Tibial artery (tissue), 4 donors: Measurements from ENCODE around the gene SSRP1.

Source experiments
- DNase-seq, 2 donors: peaks; one replicate each; pipeline ENCODE4 v3.0.0-alpha.2; 2019
- H3K27ac ChIP-seq, 2 donors: fragments of 200-600 bp; sonication (generic) in 1 of 2; 1 replicate in 1 of 2; 2 replicates in 1 of 2; pipeline ENCODE4 v1.5.1; 2018 to 2019; ENCODE audit warnings: mild to moderate bottlenecking in 1 of 2
- H3K27me3 ChIP-seq, 2 donors: fragments of 200-600 bp; sonication (generic) in 1 of 2; one replicate each; pipeline versions ENCODE4 v1.5.1 to v1.6.0; 2016 to 2019
- H3K36me3 ChIP-seq, 3 donors: fragments of 200-600 bp; sonication (generic) in 2 of 3; one replicate each; pipeline ENCODE4 v1.5.1; 2016 to 2019; ENCODE audit warnings: mild to moderate bottlenecking in 2 of 3
- H3K4me1 ChIP-seq, 4 donors: fragments of 200-600 bp; sonication (generic) in 2 of 4; 1 replicate in 3 of 4; 2 replicates in 1 of 4; pipeline ENCODE4 v1.5.1; 2016 to 2019
- H3K4me3 ChIP-seq, 2 donors: fragments of 200-600 bp; sonication (generic) in 1 of 2; 1 replicate in 1 of 2; 2 replicates in 1 of 2; pipeline ENCODE4 v1.5.1; 2018 to 2019; ENCODE audit warnings: mild to moderate bottlenecking in 2 of 2
- H3K9me3 ChIP-seq, 3 donors: fragments of 200-600 bp; sonication (generic) in 1 of 3; one replicate each; pipeline ENCODE4 v1.5.1; 2016 to 2019
- intact Hi-C: fragments of 100-400 bp; cut with DNase I; formaldehyde crosslinking; loops from one replicate; pipeline ENCODE4 v1.15.0; 2023; ENCODE audit warnings: low total_unique reads
- TF ChIP-seq, protein P1 (sequence below), 2 experiments: fragments of 200-600 bp in 1 of 2; fragments of 450-650 bp in 1 of 2; IDR thresholded peaks; one replicate each; pipeline ENCODE4 v1.5.1; 2017 to 2019; ENCODE audit warnings: antibody characterized with exemption in 2 of 2, mild to moderate bottlenecking in 1 of 2, moderate library complexity in 1 of 2

SSRP1 gene, protein sequence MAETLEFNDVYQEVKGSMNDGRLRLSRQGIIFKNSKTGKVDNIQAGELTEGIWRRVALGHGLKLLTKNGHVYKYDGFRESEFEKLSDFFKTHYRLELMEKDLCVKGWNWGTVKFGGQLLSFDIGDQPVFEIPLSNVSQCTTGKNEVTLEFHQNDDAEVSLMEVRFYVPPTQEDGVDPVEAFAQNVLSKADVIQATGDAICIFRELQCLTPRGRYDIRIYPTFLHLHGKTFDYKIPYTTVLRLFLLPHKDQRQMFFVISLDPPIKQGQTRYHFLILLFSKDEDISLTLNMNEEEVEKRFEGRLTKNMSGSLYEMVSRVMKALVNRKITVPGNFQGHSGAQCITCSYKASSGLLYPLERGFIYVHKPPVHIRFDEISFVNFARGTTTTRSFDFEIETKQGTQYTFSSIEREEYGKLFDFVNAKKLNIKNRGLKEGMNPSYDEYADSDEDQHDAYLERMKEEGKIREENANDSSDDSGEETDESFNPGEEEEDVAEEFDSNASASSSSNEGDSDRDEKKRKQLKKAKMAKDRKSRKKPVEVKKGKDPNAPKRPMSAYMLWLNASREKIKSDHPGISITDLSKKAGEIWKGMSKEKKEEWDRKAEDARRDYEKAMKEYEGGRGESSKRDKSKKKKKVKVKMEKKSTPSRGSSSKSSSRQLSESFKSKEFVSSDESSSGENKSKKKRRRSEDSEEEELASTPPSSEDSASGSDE

DNA sequence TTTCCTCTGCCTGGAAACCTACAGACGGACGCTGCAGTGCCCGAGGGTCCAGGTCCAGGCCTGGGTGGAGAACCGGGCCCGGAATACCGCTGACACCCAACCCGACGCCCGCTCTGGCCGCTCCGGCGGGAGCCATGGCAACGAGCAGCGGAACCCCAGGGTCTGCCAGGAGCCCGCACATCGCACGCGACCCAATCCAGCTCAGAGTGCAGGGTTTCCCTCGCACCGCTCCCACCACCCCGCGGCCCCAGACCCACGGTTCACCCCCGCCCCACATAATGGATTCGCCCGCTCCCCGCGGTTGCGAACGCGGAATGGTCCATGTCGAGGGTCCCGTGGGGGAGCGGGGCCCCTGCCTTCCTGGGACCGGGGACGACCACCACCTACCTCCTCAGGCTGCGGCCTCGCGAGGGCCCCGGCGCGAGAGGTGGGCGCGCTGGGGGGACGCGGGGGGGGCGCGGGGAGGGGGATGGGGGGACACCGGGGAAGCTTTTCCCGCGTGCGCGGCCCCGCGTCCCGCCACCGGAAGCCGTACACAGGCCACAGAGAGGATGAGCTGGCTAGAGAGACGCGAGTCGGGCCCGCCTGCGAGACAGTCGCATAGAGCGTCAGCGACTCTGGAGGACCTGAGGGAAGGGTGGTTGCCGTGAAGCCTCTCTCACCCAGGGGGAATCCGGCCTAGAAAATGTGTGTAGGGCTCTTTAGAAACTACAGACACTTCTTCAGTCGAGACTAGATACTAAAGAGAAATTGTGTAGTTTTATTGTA, at the start of gene SSRP1:
Gene SSRP1, minus strand, starts transcription at position 550 of the 768 bp plus-strand sequence. CDS start 771 bp downstream, outside the sequence.
- intact Hi-C loops: loop anchor here (5.0 kb wide), 1 partner anchor 327 kb away; no protein-coding TSS in a partner anchor
- no peaks in the 10 kb centered on the region for H3K9me3 ChIP-seq
- peak within 1 kb of the TSS; percentile 83 to 95 for H3K4me3 ChIP-seq
- peak within 1 kb of the TSS; percentile 90 to 94 for H3K27ac ChIP-seq
- peak; percentile 88 to 92 for DNase-seq
- peaks cover 24 to 30% (median 27%) of the 10 kb centered on the region in 3 donors for H3K36me3 ChIP-seq
- H3K4me1 ChIP-seq: peaks cover 0 to 17% (median 16%) of the 10 kb centered on the region in 4 donors
- H3K27me3 ChIP-seq: peaks cover 0 to 16% of the 10 kb centered on the region in 2 donors
- TF ChIP-seq, protein P1, sequence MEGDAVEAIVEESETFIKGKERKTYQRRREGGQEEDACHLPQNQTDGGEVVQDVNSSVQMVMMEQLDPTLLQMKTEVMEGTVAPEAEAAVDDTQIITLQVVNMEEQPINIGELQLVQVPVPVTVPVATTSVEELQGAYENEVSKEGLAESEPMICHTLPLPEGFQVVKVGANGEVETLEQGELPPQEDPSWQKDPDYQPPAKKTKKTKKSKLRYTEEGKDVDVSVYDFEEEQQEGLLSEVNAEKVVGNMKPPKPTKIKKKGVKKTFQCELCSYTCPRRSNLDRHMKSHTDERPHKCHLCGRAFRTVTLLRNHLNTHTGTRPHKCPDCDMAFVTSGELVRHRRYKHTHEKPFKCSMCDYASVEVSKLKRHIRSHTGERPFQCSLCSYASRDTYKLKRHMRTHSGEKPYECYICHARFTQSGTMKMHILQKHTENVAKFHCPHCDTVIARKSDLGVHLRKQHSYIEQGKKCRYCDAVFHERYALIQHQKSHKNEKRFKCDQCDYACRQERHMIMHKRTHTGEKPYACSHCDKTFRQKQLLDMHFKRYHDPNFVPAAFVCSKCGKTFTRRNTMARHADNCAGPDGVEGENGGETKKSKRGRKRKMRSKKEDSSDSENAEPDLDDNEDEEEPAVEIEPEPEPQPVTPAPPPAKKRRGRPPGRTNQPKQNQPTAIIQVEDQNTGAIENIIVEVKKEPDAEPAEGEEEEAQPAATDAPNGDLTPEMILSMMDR (IDR thresholded peaks at IDR 0.05): no peak

DNA sequence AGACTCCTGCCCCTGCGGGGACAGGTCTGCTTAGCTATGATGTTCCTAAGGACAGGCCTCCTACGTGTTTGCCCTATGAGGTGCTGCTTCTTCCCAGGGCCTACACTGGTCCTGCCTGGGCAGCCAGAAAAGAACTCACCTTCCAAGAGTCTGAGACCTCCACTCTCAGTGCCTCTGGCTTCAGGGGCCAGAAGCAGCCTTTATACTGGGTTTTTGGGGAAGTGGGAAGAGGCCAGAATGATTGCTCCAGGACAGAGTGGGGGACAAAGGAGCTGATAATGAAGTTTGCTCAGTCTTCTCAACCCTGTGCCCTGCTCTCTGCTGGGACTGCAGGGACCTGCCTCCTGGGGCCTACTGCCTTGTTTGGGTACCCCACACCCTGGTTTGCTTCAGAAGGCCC, 45.3 kb upstream of the SSRP1 start, which contains the start of gene PRG3:
Gene PRG3, minus strand, starts transcription at position 176 of the 400 bp plus-strand sequence. CDS start 442 bp downstream, outside the sequence.
- H3K4me1 ChIP-seq: no peaks in the 10 kb centered on the region
- no peaks in the 10 kb centered on the region for H3K36me3 ChIP-seq
- H3K4me3 ChIP-seq: no peak within 1 kb of the TSS
- no peak for DNase-seq
- no peaks in the 10 kb centered on the region for H3K9me3 ChIP-seq
- intact Hi-C loops: no loop called here
- H3K27ac ChIP-seq: no peak within 1 kb of the TSS
- TF ChIP-seq, protein P1 (IDR thresholded peaks at IDR 0.05): no peak
- H3K27me3 ChIP-seq: peaks cover 0 to 29% of the 10 kb centered on the region in 2 donors

DNA sequence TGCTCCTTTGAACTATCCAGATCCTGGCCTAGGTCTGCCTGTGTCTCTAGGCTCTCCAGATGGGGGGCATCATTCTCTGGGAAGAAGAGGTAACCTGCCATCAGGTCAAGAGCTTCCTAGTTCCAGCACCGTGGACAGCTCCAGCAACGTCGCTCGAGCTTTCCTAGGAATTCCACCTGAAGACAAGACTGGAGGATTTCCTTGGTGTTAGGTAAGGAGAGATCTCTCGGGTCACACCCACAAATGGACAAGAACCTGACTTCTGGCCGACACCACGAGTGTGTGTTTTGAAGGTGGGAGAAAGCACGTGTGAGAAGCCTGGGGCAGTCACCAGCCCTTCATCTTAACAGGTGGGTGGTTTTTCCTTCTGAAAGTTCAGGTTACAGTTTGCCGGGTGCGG, 44.0 kb upstream of the SSRP1 start:
- Histone ChIP-seq H3K9me3 (no peaks in the 10 kb centered on the region), H3K4me1 (no peaks in the 10 kb centered on the region), H3K36me3 (no peaks in the 10 kb centered on the region), H3K27me3 (peaks cover 0 to 29% of the 10 kb centered on the region in 2 donors), H3K27ac (no peak overlapping the region), H3K4me3 (no peak overlapping the region)
- intact Hi-C loops: no loop called here
- TF ChIP-seq, protein P1 (IDR thresholded peaks at IDR 0.05): no peak
- no peak for DNase-seq

DNA sequence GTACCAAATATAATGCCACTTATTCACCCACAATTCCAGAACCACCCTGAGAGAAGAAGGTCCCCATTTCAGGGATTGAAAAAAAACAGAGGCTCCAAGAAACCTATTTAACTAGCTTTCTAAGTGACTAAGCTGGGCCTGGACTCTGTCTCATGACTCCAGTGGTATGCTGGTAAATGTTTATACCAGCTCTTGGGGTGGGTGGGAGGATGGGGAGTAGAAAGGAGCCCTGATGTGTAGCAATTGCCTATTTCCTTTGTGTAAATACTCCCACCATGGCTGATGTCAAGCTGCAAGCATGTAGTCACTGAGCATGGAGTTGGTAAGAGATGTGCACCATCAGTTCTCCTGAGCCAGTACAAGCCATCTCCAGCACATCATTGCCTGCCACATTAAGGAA, 42.5 kb upstream of the SSRP1 start:
- Histone ChIP-seq H3K27ac (no peak overlapping the region), H3K9me3 (no peaks in the 10 kb centered on the region), H3K4me1 (no peaks in the 10 kb centered on the region), H3K27me3 (peaks cover 0 to 29% of the 10 kb centered on the region in 2 donors), H3K4me3 (no peak overlapping the region), H3K36me3 (no peaks in the 10 kb centered on the region)
- intact Hi-C loops: no loop called here
- TF ChIP-seq, protein P1 (IDR thresholded peaks at IDR 0.05): no peak
- no peak for DNase-seq

DNA sequence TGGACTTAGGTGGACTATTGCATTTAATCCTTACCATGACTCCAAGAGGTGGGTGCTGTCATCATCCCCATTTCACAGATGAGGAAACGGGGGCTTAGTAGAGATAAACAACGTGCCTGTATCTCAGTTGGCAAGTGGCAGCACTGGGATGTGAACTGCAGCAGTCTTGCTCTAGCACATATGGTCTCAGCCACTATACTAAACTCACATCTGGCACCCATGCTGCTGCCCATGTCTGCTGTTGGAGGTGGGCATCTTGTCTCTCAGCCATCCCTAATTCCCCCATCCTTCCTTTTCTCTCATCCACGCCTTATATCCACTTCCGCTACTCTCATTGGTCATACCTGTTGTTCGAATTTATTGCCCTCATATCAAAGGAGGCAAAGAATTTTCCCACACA, 41.4 kb upstream of the SSRP1 start:
- intact Hi-C loops: no loop called here
- Histone ChIP-seq H3K27ac (no peak overlapping the region), H3K4me1 (no peaks in the 10 kb centered on the region), H3K9me3 (no peaks in the 10 kb centered on the region), H3K27me3 (peaks cover 0 to 25% of the 10 kb centered on the region in 2 donors), H3K4me3 (no peak overlapping the region), H3K36me3 (no peaks in the 10 kb centered on the region)
- TF ChIP-seq, protein P1 (IDR thresholded peaks at IDR 0.05): no peak
- DNase-seq: no peak
